A549 (cell line): Measurements from ENCODE around the gene SPACA6. TPM values are rescaled to one million over a fixed set of nuclear protein-coding genes. Genes with fewer than 3 reads are reported as not detected.

ENCODE experiments used
- ATAC-seq, 2 experiments: fragments of 200-7000 bp in 1 of 2; fragments of >200 bp in 1 of 2; cut with Nextera tagmentation in 1 of 2; cut with Tn5 transposase in 1 of 2; 3 replicates each; pipeline versions ENCODE4 v1.8.0 to v1.9.1; 2018 to 2020; ENCODE audit warnings: mild to moderate bottlenecking in 1 of 2, moderate library complexity in 1 of 2
- CTCF ChIA-PET: fragments of 300-600 bp; sonication (Branson Sonifier 250); formaldehyde crosslinking; extraction: SDS; loops from one replicate; lab custom pipeline; 2021; ENCODE audit warnings: antibody characterized with exemption, inconsistent platforms; lab: Yijun Ruan, JAX
- POLR2A ChIA-PET: fragments of 350-600 bp; formaldehyde crosslinking; extraction: SDS; loops from one replicate; lab custom pipeline; 2021; ENCODE audit warnings: antibody characterized with exemption, inconsistent platforms; lab: Yijun Ruan, JAX
- DNase-seq, 2 experiments: peaks; one replicate each; pipeline versions ENCODE4 v3.0.0 to v3.0.0-alpha.2; 2011 to 2016; ENCODE audit warnings: low read depth in 1 of 2, low spot score in 1 of 2
- FAIRE-seq: peaks from 2 replicates; lab custom pipeline; 2011; peaks lifted over from hg19 to GRCh38; lab: Jason Lieb, UNC
- H3K27ac ChIP-seq, 2 experiments: fragments of >200 bp; sonication (Bioruptor Twin); formaldehyde crosslinking; 3 replicates each; pipeline ENCODE4 v1.5.1; 2016 to 2017
- H3K4me1 ChIP-seq: fragments of >200 bp; sonication (Bioruptor Twin); formaldehyde crosslinking; 3 replicates; pipeline ENCODE4 v1.6.1; 2016
- H3K4me2 ChIP-seq: fragments of >200 bp; sonication (Bioruptor Twin); formaldehyde crosslinking; 3 replicates; pipeline ENCODE4 v1.6.1; 2016
- H3K4me3 ChIP-seq: fragments of >200 bp; sonication (Bioruptor Twin); formaldehyde crosslinking; 3 replicates; pipeline ENCODE4 v1.5.1; 2016
- H3K9me3 ChIP-seq: fragments of >200 bp; sonication (Bioruptor Twin); formaldehyde crosslinking; 3 replicates; pipeline ENCODE4 v1.6.1; 2016
- CBX2 ChIP-seq: fragments of 200-600 bp; sonication (generic); IDR thresholded peaks from 2 replicates; pipeline ENCODE4 v1.6.1; 2016; ENCODE audit warnings: low read depth, mild to moderate bottlenecking, borderline replicate concordance
- CEBPB ChIP-seq, 2 experiments: fragments of >200 bp in 1 of 2; sonication (Bioruptor Twin) in 1 of 2; formaldehyde crosslinking in 1 of 2; IDR thresholded peaks; 2 replicates each; pipeline ENCODE4 v1.6.1; 2012 to 2016
- CHD2 ChIP-seq: fragments of 150-350 bp; IDR thresholded peaks from 2 replicates; pipeline ENCODE4 v1.6.1; 2014; ENCODE audit warnings: low read length; ENCODE audit not compliant: partially characterized antibody
- E2F6 ChIP-seq: IDR thresholded peaks from 2 replicates; pipeline ENCODE4 v1.6.1; 2012; ENCODE audit warnings: low read depth, borderline replicate concordance
- EHMT2 ChIP-seq: fragments of 200-600 bp; sonication (generic); IDR thresholded peaks from 2 replicates; pipeline ENCODE4 v1.6.1; 2016; ENCODE audit warnings: antibody characterized with exemption, low read depth, mild to moderate bottlenecking, moderate library complexity
- ELK1 ChIP-seq: fragments of 150-350 bp; IDR thresholded peaks from 2 replicates; pipeline ENCODE4 v1.6.1; 2014; ENCODE audit warnings: low read depth, mild to moderate bottlenecking, low read length
- ESRRA ChIP-seq: fragments of 150-350 bp; IDR thresholded peaks from 2 replicates; pipeline ENCODE4 v1.6.1; 2014; ENCODE audit warnings: mild to moderate bottlenecking, low read length, borderline replicate concordance
- FOSB ChIP-seq: fragments of 250-450 bp; sonication (Bioruptor Pico); IDR thresholded peaks from 2 replicates; pipeline ENCODE4 v1.5.0; 2020; ENCODE audit warnings: mild to moderate bottlenecking, moderate library complexity
- GATA3 ChIP-seq: IDR thresholded peaks from 2 replicates; pipeline ENCODE4 v1.6.1; 2012; ENCODE audit warnings: borderline replicate concordance
- HDAC2 ChIP-seq: fragments of 200-600 bp; sonication (generic); IDR thresholded peaks from 2 replicates; pipeline ENCODE4 v1.6.1; 2016
- HEYL ChIP-seq: fragments of 250-450 bp; sonication (Bioruptor Pico); IDR thresholded peaks from 2 replicates; pipeline ENCODE4 v1.8.0; 2021; ENCODE audit warnings: mild to moderate bottlenecking, moderate library complexity
- JUNB ChIP-seq: fragments of >200 bp; sonication (Bioruptor Twin); formaldehyde crosslinking; IDR thresholded peaks from 2 replicates; pipeline ENCODE4 v1.6.1; 2016
- MAX ChIP-seq: IDR thresholded peaks from 2 replicates; pipeline ENCODE4 v1.6.1; 2012
- MAZ ChIP-seq: fragments of 150-350 bp; IDR thresholded peaks from 2 replicates; pipeline ENCODE4 v1.6.1; 2014; ENCODE audit warnings: antibody characterized with exemption, low read depth, low read length, borderline replicate concordance
- MYC ChIP-seq: IDR thresholded peaks from 2 replicates; pipeline ENCODE4 v1.6.1; 2012; ENCODE audit warnings: mild to moderate bottlenecking, inconsistent platforms, low read length, improper control_type of control experiment, borderline replicate concordance
- NFE2L2 ChIP-seq: fragments of 150-350 bp; conservative IDR thresholded peaks from 2 replicates; pipeline ENCODE4 v1.6.1; 2014; ENCODE audit warnings: low read length
- NR3C1 ChIP-seq: fragments of >200 bp; sonication (Bioruptor Twin); formaldehyde crosslinking; IDR thresholded peaks from 3 replicates; pipeline ENCODE4 v1.6.1; 2017
- PBX3 ChIP-seq: IDR thresholded peaks from 2 replicates; pipeline ENCODE4 v1.6.1; 2012
- POLR2AphosphoS2 ChIP-seq: conservative IDR thresholded peaks from 2 replicates; pipeline ENCODE4 v1.6.1; 2012; ENCODE audit warnings: low read length, improper control_type of control experiment, inconsistent platforms
- RAD21 ChIP-seq, 2 experiments: fragments of >200 bp in 1 of 2; sonication (Bioruptor Twin) in 1 of 2; formaldehyde crosslinking in 1 of 2; IDR thresholded peaks in 1 of 2; conservative IDR thresholded peaks in 1 of 2; 2 replicates in 1 of 2; 3 replicates in 1 of 2; pipeline ENCODE4 v1.6.1; 2012 to 2018; ENCODE audit warnings: inconsistent platforms in 1 of 2
- RARB ChIP-seq: fragments of 250-450 bp; sonication (Bioruptor Pico); IDR thresholded peaks from 2 replicates; pipeline ENCODE4 v1.8.0; 2021; ENCODE audit warnings: mild to moderate bottlenecking, moderate library complexity
- RCOR1 ChIP-seq: fragments of 150-350 bp; IDR thresholded peaks from 2 replicates; pipeline ENCODE4 v1.6.1; 2014; ENCODE audit warnings: antibody characterized with exemption, low read length, low read depth
- REST ChIP-seq: fragments of 200-600 bp; sonication (generic); IDR thresholded peaks from 2 replicates; pipeline ENCODE4 v1.6.1; 2016; ENCODE audit warnings: antibody characterized with exemption, mild to moderate bottlenecking, moderate library complexity
- RNF2 ChIP-seq: fragments of 200-600 bp; sonication (generic); IDR thresholded peaks from 2 replicates; pipeline ENCODE4 v1.6.1; 2016; ENCODE audit warnings: low read depth, mild to moderate bottlenecking, antibody characterized with exemption, moderate library complexity, borderline replicate concordance
- SREBF2 ChIP-seq: fragments of 450-650 bp; IDR thresholded peaks from 2 replicates; pipeline ENCODE4 v1.6.1; 2014; ENCODE audit warnings: mild to moderate bottlenecking, moderate library complexity
- ZNF302 ChIP-seq: fragments of 250-450 bp; sonication (Bioruptor Pico); IDR thresholded peaks from 2 replicates; pipeline ENCODE4 v1.9.0; 2021; ENCODE audit warnings: inconsistent platforms, mild to moderate bottlenecking, moderate library complexity
- ZSCAN20 ChIP-seq: fragments of 250-450 bp; sonication (Bioruptor Pico); IDR thresholded peaks from 2 replicates; pipeline ENCODE4 v1.8.0; 2022; ENCODE audit warnings: mild to moderate bottlenecking, moderate library complexity
- WGBS: methylation state at CpG from one replicate; pipeline ENCODE4 v1.1.6; 2017; ENCODE audit errors: missing lambda C conversion rate; 5-methylcytosine and 5-hydroxymethylcytosine counted together
- polyA plus RNA-seq, 4 experiments: library from polyadenylated mRNA; depleted of rRNA in 3 of 4; stranded (reverse); fragments of >200 nt; fragmentation: RNase III in 1 of 4; extraction: RNeasy Plus Mini Kit Qiagen cat#74134 plus additional on column Dnase treatment in 1 of 4; gene quantifications; 2 replicates in 3 of 4; 3 replicates in 1 of 4; pipeline ENCODE4 v1.2.3, GENCODE V29; 2011 to 2017

Gene SPACA6
- polyA plus RNA-seq, 2 of the 4 experiments (the other 2 are of a cell fraction) = 9.5 to 36.4 TPM

- no peak overlapping the region for H3K27ac ChIP-seq
- no peak for TF ChIP-seq GATA3
- TF ChIP-seq MYC = no peak
- TF ChIP-seq CHD2 = no peak
- no peak for TF ChIP-seq MAZ
- TF ChIP-seq EHMT2 = no peak
- no peak for TF ChIP-seq SREBF2
- no peak for TF ChIP-seq ELK1
- TF ChIP-seq CEBPB (IDR thresholded peaks at IDR 0.05) = no peak
- TF ChIP-seq CBX2 = no peak
- no peak for TF ChIP-seq NR3C1
- no peak for TF ChIP-seq JUNB
- no peak for TF ChIP-seq ESRRA
- no peak for TF ChIP-seq REST
- no peak for TF ChIP-seq HDAC2
- TF ChIP-seq RARB (CRISPR knock-in tag) = no peak
- TF ChIP-seq RCOR1 = no peak
- no peak for TF ChIP-seq HEYL (CRISPR knock-in tag)
- TF ChIP-seq FOSB (CRISPR knock-in tag) = no peak
- no peak for TF ChIP-seq MAX
- ATAC-seq (no peak), FAIRE-seq (no peak), DNase-seq (no peak)
- ChIA-PET POLR2A (no interaction called here), CTCF (no interaction called here)
- no peak overlapping the region for H3K4me3 ChIP-seq
- no peaks in the 10 kb centered on the region for H3K4me1 ChIP-seq
- WGBS = 3% methylated on average over 1 of the region's 1 CpG
- peaks cover 12% of the 10 kb centered on the region; the same call in 2 of the 3 replicates for H3K9me3 ChIP-seq
- no peak overlapping the region for H3K4me2 ChIP-seq
Observed at GRCh38 chr19:51664131-51664530, 29.0 kb upstream of the SPACA6 start.

- no peak for DNase-seq
- TF ChIP-seq RAD21 (conservative IDR thresholded peaks at IDR 0.05 in 1 of 2, IDR thresholded peaks at IDR 0.05 in 1 of 2) (0 out of 5 replicates have a peak, but pooled peaks of 1 of the 2 experiments have one; percentile 11), RARB (CRISPR knock-in tag) (no peak)
- TF ChIP-seq, all 56 proteins: peak for 1
- peaks cover 12% of the 10 kb centered on the region; the same call in 2 of the 3 replicates for H3K9me3 ChIP-seq
- H3K4me1 ChIP-seq = no peaks in the 10 kb centered on the region
- ATAC-seq = no peak
- no peak overlapping the region for H3K4me3 ChIP-seq
- ChIA-PET POLR2A (no interaction called here), CTCF (no interaction called here)
- H3K27ac ChIP-seq = no peak overlapping the region
- 8% methylated on average over 3 of the region's 3 CpGs for WGBS
- FAIRE-seq = no peak
- H3K4me2 ChIP-seq = no peak overlapping the region
Observed at GRCh38 chr19:51664997-51665396, 28.1 kb upstream of the SPACA6 start.

GRCh38 chr19:51668216-51668615 is 24.9 kb upstream of the SPACA6 start:
- H3K27ac ChIP-seq = no peak overlapping the region
- no peak for TF ChIP-seq PBX3
- no peak for TF ChIP-seq ZSCAN20 (CRISPR knock-in tag)
- TF ChIP-seq POLR2AphosphoS2 = no peak
- no peak for TF ChIP-seq NFE2L2
- no peak for TF ChIP-seq RNF2
- no peak for TF ChIP-seq JUNB
- TF ChIP-seq ZNF302 (CRISPR knock-in tag) = no peak
- no peak for TF ChIP-seq MYC
- no peak for TF ChIP-seq E2F6
- TF ChIP-seq GATA3 = no peak
- TF ChIP-seq, all 56 proteins: peak for 0
- Histone ChIP-seq H3K4me1 (no peaks in the 10 kb centered on the region), H3K4me2 (no peak overlapping the region), H3K4me3 (no peak overlapping the region), H3K9me3 (peaks cover 12% of the 10 kb centered on the region; the same call in 2 of the 3 replicates)
- no peak for FAIRE-seq
- no peak for DNase-seq
- ATAC-seq = no peak
- ChIA-PET POLR2A (no interaction called here), CTCF (interaction anchor here (0.9 to 2.7 kb wide), 2 partner anchors 11 to 20 kb away, joined by 3 to 20 read pairs; no protein-coding TSS in a partner anchor)
- WGBS = 60% methylated on average over 3 of the region's 3 CpGs
